ENCODE results near the gene ANAPC2.

The ANAPC2 gene

GRCh38 chr9:137141050-137141810 lies 47.1 kb downstream of the ANAPC2 start:
- H3K36me3 ChIP-seq = no peaks in the 10 kb centered on the region
- H3K9me3 ChIP-seq = no peaks in the 10 kb centered on the region
- H3K27me3 ChIP-seq = peaks cover 89% of the 10 kb centered on the region
- no peak overlapping the region for H3K27ac ChIP-seq
- H3K4me1 ChIP-seq (ENCODE audit: control insufficient read depth in 1 of 2, insufficient read depth in 1 of 2, low read depth in 1 of 2, low read length in 1 of 2) = no peaks in the 10 kb centered on the region
- no peak overlapping the region for H3K4me3 ChIP-seq (ENCODE audit: low read depth in 1 of 2, low read length in 1 of 2)
- no peak for TF ChIP-seq CTCF (IDR thresholded peaks at IDR 0.05)

GRCh38 chr9:137140151-137141012 lies 48.0 kb downstream of the ANAPC2 start:
- H3K27ac ChIP-seq = no peak overlapping the region

GRCh38 chr9:137139468-137140150 lies 48.8 kb downstream of the ANAPC2 start:
- TF ChIP-seq CTCF (IDR thresholded peaks at IDR 0.05) = no peak
- Histone ChIP-seq H3K36me3 (no peaks in the 10 kb centered on the region), H3K27me3 (peaks cover 97% of the 10 kb centered on the region), H3K4me3 (ENCODE audit: low read depth in 1 of 2, low read length in 1 of 2) (no peak overlapping the region), H3K4me1 (ENCODE audit: control insufficient read depth in 1 of 2, insufficient read depth in 1 of 2, low read depth in 1 of 2, low read length in 1 of 2) (no peaks in the 10 kb centered on the region), H3K27ac (no peak overlapping the region), H3K9me3 (no peaks in the 10 kb centered on the region)

More at GRCh38 chr9:137140151-137141012, 48.0 kb downstream of the ANAPC2 start:
- Histone ChIP-seq H3K4me1 (ENCODE audit: control insufficient read depth in 1 of 2, insufficient read depth in 1 of 2, low read depth in 1 of 2, low read length in 1 of 2) (no peaks in the 10 kb centered on the region), H3K9me3 (no peaks in the 10 kb centered on the region), H3K4me3 (ENCODE audit: low read depth in 1 of 2, low read length in 1 of 2) (no peak overlapping the region), H3K27me3 (peaks cover 89% of the 10 kb centered on the region), H3K36me3 (no peaks in the 10 kb centered on the region)
- no peak for TF ChIP-seq CTCF (IDR thresholded peaks at IDR 0.05)

- Histone ChIP-seq H3K27ac (no peak within 1 kb of the TSS), H3K4me3 (ENCODE audit: low read depth in 1 of 2, low read length in 1 of 2) (no peak within 1 kb of the TSS), H3K36me3 (no peaks in the 10 kb centered on the region), H3K27me3 (peaks cover 100% of the 10 kb centered on the region), H3K9me3 (no peaks in the 10 kb centered on the region), H3K4me1 (ENCODE audit: control insufficient read depth in 1 of 2, insufficient read depth in 1 of 2, low read depth in 1 of 2, low read length in 1 of 2) (no peaks in the 10 kb centered on the region)
- TF ChIP-seq CTCF (IDR thresholded peaks at IDR 0.05) = no peak
These were observed 49.5 kb downstream of the ANAPC2 start, which contains the start of gene GRIN1 for GRCh38 chr9:137138722-137139467. GRIN1 (plus strand) TSS chr9:137139154; CDS start chr9:137139487, 333 bp downstream.

All from neutrophil (primary cell).